Measurements from ENCODE around the gene CALM1. TPM values are rescaled to one million over a fixed set of nuclear protein-coding genes. Genes with fewer than 3 reads are reported as not detected.

Gene CALM1
- total RNA-seq, 2 donors from 2014 or later, result 355 to 493 TPM

DNA sequence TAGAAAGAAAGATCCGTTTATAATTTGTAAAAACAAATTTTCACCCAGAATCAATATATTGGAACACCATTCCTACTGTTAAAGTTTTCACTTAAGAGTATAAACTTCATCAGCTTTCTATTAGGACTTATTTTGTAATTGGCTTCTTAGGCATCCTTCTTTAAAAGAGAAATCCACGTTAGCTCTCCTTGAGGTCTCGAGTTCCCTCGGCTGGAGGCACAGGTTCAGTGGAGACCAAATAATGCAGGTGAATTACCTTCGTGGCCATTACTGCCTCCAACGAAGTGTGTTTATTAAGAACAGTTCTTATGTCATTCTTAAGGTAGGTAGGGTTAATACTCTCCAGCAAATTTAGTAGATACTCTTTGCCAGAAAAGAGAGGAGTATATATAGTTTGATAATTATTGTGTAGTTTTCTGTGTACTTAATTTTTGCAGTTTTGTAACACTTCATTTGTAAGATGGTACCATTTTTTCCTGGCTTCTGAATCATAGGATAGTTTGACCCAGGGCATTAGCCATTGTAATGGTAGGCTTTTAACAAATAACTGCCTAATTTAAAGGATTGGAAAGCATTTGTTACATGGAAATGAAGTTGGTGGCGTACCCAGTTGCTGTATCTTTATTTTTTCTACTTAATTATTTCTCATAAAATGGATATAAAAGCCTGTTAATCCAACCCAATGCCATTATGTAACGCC lies 2.2 kb downstream of the CALM1 start:
- TF ChIP-seq, protein P1, sequence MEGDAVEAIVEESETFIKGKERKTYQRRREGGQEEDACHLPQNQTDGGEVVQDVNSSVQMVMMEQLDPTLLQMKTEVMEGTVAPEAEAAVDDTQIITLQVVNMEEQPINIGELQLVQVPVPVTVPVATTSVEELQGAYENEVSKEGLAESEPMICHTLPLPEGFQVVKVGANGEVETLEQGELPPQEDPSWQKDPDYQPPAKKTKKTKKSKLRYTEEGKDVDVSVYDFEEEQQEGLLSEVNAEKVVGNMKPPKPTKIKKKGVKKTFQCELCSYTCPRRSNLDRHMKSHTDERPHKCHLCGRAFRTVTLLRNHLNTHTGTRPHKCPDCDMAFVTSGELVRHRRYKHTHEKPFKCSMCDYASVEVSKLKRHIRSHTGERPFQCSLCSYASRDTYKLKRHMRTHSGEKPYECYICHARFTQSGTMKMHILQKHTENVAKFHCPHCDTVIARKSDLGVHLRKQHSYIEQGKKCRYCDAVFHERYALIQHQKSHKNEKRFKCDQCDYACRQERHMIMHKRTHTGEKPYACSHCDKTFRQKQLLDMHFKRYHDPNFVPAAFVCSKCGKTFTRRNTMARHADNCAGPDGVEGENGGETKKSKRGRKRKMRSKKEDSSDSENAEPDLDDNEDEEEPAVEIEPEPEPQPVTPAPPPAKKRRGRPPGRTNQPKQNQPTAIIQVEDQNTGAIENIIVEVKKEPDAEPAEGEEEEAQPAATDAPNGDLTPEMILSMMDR (IDR thresholded peaks at IDR 0.05), result no peak
- no peak for ATAC-seq (ENCODE audit: insufficient number of reproducible peaks, low FRiP score, low read depth)
- H3K4me1 ChIP-seq (ENCODE audit: control insufficient read depth in 1 of 2, low read depth in 2 of 2), result peaks cover 23 to 48% of the 10 kb centered on the region in 2 donors
- peak overlapping the region; percentile 97 for H3K4me3 ChIP-seq
- DNase-seq (ENCODE audit: low spot score), result no peak
- peaks cover 24% of the 10 kb centered on the region for H3K36me3 ChIP-seq
- H3K27ac ChIP-seq, result peak overlapping the region; percentile 73 to 89
- no peaks in the 10 kb centered on the region for H3K9me3 ChIP-seq
- no peaks in the 10 kb centered on the region for H3K27me3 ChIP-seq (replicated peaks; ENCODE audit: insufficient read depth)

DNA sequence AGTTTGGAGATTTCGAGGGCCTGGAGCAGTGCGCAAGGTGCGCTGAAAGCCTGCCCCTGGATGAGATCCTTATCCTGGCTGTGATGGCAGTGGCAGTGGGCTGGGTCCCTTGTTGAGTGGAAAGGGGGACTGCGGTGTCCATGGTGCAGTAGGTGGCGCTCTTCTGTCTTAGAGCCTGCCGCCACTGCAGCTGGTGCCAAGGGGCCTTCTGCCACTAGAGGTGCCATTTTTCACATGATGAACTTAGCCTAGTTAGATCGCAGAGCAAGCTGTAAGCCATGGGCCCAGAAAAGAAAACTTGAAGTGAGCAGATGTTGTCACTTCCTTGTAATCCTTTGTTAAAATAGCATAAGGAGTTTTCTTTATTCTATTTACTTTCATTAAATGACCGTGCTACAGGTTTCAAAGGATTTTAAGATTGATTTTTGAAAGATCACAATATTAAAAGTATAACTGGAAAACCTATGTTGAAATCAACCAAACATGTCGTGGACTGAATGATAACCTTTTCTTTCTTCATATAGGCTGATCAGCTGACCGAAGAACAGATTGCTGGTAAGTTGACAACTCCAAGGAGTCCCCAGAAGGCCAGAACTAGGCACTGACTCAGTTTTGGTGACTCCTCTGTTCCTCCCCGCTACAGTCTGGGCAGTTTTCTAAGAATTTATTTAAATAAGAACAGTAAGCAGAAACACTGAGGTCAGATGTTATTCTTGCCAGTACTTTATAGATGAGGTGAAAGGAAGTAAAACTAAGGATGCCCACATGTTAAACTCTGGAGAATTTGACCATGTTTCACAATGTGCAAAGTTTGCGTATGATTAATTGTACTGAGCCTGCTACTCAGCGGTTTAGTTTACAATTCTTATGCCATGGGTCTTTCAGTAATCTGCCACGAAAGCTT lies 3.0 kb downstream of the CALM1 start:
- peaks cover 30% of the 10 kb centered on the region for H3K36me3 ChIP-seq
- peaks cover 20 to 43% of the 10 kb centered on the region in 2 donors for H3K4me1 ChIP-seq (ENCODE audit: control insufficient read depth in 1 of 2, low read depth in 2 of 2)
- peak overlapping the region; percentile 73 to 89 for H3K27ac ChIP-seq
- no peaks in the 10 kb centered on the region for H3K27me3 ChIP-seq (replicated peaks; ENCODE audit: insufficient read depth)
- TF ChIP-seq, protein P1 (IDR thresholded peaks at IDR 0.05), result no peak
- DNase-seq (ENCODE audit: low spot score), result peak; percentile 82
- H3K9me3 ChIP-seq, result no peaks in the 10 kb centered on the region
- H3K4me3 ChIP-seq, result peak overlapping the region; percentile 97
- ATAC-seq (ENCODE audit: insufficient number of reproducible peaks, low FRiP score, low read depth), result peak; percentile 44

DNA sequence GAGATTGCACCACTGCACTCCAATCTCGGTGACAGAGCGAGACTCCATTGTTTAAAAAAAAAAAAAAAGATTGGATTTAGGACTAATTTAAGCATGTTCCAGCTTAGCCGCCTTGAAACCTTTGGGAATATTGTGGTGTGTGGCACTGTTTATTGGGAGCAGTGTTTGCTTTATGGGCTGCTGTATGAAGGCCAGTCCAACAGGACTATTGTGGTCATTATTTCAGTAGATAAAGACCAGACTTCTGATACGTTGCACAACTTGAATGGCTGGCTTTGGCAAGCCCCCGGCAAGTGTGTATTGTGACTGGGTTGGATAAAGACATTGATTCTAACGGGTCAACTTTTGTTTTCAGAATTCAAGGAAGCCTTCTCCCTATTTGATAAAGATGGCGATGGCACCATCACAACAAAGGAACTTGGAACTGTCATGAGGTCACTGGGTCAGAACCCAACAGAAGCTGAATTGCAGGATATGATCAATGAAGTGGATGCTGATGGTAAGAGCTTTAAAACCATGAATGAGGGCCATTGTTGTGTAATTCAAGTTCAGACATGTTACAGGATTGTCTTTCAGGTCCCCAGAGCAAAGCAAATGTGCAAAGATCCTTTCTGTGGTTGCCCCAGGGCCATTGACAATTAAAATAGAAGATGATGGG lies 4.2 kb downstream of the CALM1 start:
- Histone ChIP-seq H3K9me3 (no peaks in the 10 kb centered on the region), H3K27me3 (replicated peaks; ENCODE audit: insufficient read depth) (no peaks in the 10 kb centered on the region), H3K27ac (peak overlapping the region; percentile 73 to 89), H3K36me3 (peaks cover 33% of the 10 kb centered on the region), H3K4me3 (peak overlapping the region; percentile 97), H3K4me1 (ENCODE audit: control insufficient read depth in 1 of 2, low read depth in 2 of 2) (peaks cover 19 to 55% of the 10 kb centered on the region in 2 donors)
- no peak for ATAC-seq (ENCODE audit: insufficient number of reproducible peaks, low FRiP score, low read depth)
- no peak for DNase-seq (ENCODE audit: low spot score)
- TF ChIP-seq, protein P1 (IDR thresholded peaks at IDR 0.05), result no peak

DNA sequence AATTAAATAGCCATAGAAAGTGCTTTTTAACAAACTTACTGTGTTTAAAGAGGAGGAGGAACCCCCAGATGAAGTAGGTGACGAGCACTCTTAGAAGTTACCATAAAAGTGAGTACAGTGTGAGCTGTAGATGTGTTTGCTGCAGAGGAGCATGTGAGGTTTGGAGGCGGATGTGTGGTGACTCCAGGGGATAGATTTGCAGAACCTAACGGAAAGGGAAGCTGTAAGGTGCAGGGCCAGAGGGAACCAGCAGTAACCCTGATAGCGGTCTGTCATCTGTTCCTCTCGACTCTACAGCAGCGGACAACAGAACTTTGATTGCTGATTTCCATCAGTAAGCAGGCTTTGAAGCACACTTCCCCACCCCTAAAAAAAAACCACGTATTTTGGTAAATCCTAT lies 5.2 kb downstream of the CALM1 start:
- peaks cover 33% of the 10 kb centered on the region for H3K36me3 ChIP-seq
- H3K9me3 ChIP-seq, result no peaks in the 10 kb centered on the region
- H3K4me1 ChIP-seq (ENCODE audit: control insufficient read depth in 1 of 2, low read depth in 2 of 2), result peaks cover 16 to 64% of the 10 kb centered on the region in 2 donors
- ATAC-seq (ENCODE audit: insufficient number of reproducible peaks, low FRiP score, low read depth) (no peak), DNase-seq (ENCODE audit: low spot score) (no peak)
- no peak overlapping the region for H3K4me3 ChIP-seq
- TF ChIP-seq, protein P1 (IDR thresholded peaks at IDR 0.05), result no peak
- H3K27ac ChIP-seq, result no peak overlapping the region
- H3K27me3 ChIP-seq (replicated peaks; ENCODE audit: insufficient read depth), result no peaks in the 10 kb centered on the region

DNA sequence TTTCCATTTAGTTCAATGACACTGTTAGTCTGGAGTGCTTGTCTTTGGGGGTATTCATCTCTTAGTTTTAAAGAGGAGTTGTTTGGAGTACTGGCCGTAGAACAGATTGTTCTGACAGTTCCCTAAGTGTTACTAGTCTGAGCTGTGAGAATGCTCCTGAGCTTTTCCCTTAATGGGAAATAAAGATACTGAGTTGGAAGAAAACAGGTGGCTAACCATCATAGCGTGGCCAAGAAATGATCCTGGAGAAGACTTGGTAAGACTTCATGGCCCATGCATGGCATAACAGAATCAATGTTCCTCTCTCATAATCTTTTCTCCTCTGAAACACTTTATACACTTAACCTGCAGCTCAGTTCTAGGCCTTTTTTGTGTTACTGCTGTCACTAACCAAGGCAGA lies 6.2 kb downstream of the CALM1 start:
- Histone ChIP-seq H3K36me3 (peaks cover 33% of the 10 kb centered on the region), H3K27ac (peak overlapping the region in 1 of 2 donors; percentile 9), H3K4me3 (no peak overlapping the region), H3K4me1 (ENCODE audit: control insufficient read depth in 1 of 2, low read depth in 2 of 2) (peaks cover 16 to 67% of the 10 kb centered on the region in 2 donors), H3K27me3 (replicated peaks; ENCODE audit: insufficient read depth) (no peaks in the 10 kb centered on the region), H3K9me3 (no peaks in the 10 kb centered on the region)
- ATAC-seq (ENCODE audit: insufficient number of reproducible peaks, low FRiP score, low read depth) (no peak), DNase-seq (ENCODE audit: low spot score) (no peak)
- TF ChIP-seq, protein P1 (IDR thresholded peaks at IDR 0.05), result no peak

Measured in thoracic aorta (tissue), 2 donors.